IMR-90 (cell line): ENCODE results near the gene MB21D2. TPM values are rescaled to one million over a fixed set of nuclear protein-coding genes. Genes with fewer than 3 reads are reported as not detected.
A peak's percentile ranks its signal among the peaks of the same experiment; 100 is the strongest.

ENCODE experiments used
- ATAC-seq: fragments of 200-7000 bp; cut with Tn5 transposase; 2 replicates; pipeline ENCODE4 v1.9.1; 2020; ENCODE audit warnings: low read depth, mild to moderate bottlenecking, moderate library complexity
- BruUV-seq: library from RNA; stranded (reverse); fragments of 400-500 nt; replicated peaks from 2 replicates; lab custom pipeline; 2021; lab: Mats Ljungman, UMichigan
- CTCF ChIA-PET: fragments of 300-600 bp; formaldehyde crosslinking; extraction: SDS; loops from one replicate; lab custom pipeline; 2021; ENCODE audit warnings: antibody characterized with exemption; lab: Yijun Ruan, JAX
- POLR2A ChIA-PET: fragments of 300-600 bp; sonication (Branson Sonifier 250); formaldehyde crosslinking; loops from one replicate; lab custom pipeline; 2022; ENCODE audit warnings: antibody characterized with exemption; ENCODE audit not compliant: unreplicated experiment; lab: Charles Lee
- DNase-seq: peaks from one replicate; pipeline ENCODE4 v3.0.0; 2013
- H2AFZ ChIP-seq: replicated peaks from 2 replicates; pipeline ENCODE3; 2013; ENCODE audit warnings: low read length, mild to moderate bottlenecking; ENCODE audit not compliant: poor library complexity
- H2AK5ac ChIP-seq: 2 replicates; pipeline ENCODE4 v1.6.1; 2013; ENCODE audit warnings: low read depth, low read length, inconsistent platforms
- H2AK9ac ChIP-seq: replicated peaks from 2 replicates; pipeline ENCODE3; 2013; ENCODE audit warnings: mild to moderate bottlenecking, low read depth, low read length, moderate library complexity; ENCODE audit not compliant: poor library complexity
- H2BK120ac ChIP-seq: 2 replicates; pipeline ENCODE4 v1.6.1; 2013; ENCODE audit warnings: low read depth, low read length, inconsistent platforms
- H2BK15ac ChIP-seq: 3 replicates; pipeline ENCODE4 v1.6.1; 2013; ENCODE audit warnings: low read depth, low read length, inconsistent platforms
- H2BK20ac ChIP-seq: 2 replicates; pipeline ENCODE4 v1.6.1; 2013; ENCODE audit warnings: low read depth, mild to moderate bottlenecking, inconsistent platforms, low read length, moderate library complexity
- H2BK5ac ChIP-seq: 2 replicates; pipeline ENCODE4 v1.6.1; 2013; ENCODE audit warnings: mild to moderate bottlenecking, low read depth, low read length, inconsistent platforms; ENCODE audit not compliant: poor library complexity, severe bottlenecking
- H3K14ac ChIP-seq: replicated peaks from 2 replicates; pipeline ENCODE4 v1.6.1; 2013; ENCODE audit warnings: low read depth, low read length, inconsistent platforms
- H3K18ac ChIP-seq: 2 replicates; pipeline ENCODE4 v1.6.1; 2013; ENCODE audit warnings: low read depth, low read length, control low read depth
- H3K23ac ChIP-seq: 2 replicates; pipeline ENCODE4 v1.6.1; 2013; ENCODE audit warnings: low read depth, low read length, inconsistent platforms
- H3K27ac ChIP-seq: 2 replicates; pipeline ENCODE4 v1.5.1; 2013; ENCODE audit warnings: mild to moderate bottlenecking, control low read depth, low read length; ENCODE audit not compliant: insufficient read depth
- H3K27me3 ChIP-seq: 2 replicates; pipeline ENCODE4 v1.6.1; 2013; ENCODE audit warnings: low read length; ENCODE audit not compliant: control insufficient read depth, insufficient read depth
- H3K36me3 ChIP-seq: 2 replicates; pipeline ENCODE4 v1.6.1; 2013; ENCODE audit warnings: low read length, mixed read lengths; ENCODE audit not compliant: control insufficient read depth, insufficient read depth
- H3K4ac ChIP-seq: 2 replicates; pipeline ENCODE4 v1.6.1; 2013; ENCODE audit warnings: low read depth, low read length, inconsistent platforms
- H3K4me1 ChIP-seq: 2 replicates; pipeline ENCODE4 v1.6.1; 2013; ENCODE audit warnings: low read length, mixed read lengths; ENCODE audit not compliant: control insufficient read depth, insufficient read depth
- H3K4me2 ChIP-seq: 2 replicates; pipeline ENCODE4 v1.6.1; 2013; ENCODE audit warnings: low read depth, mild to moderate bottlenecking, control low read depth, low read length, moderate library complexity
- H3K4me3 ChIP-seq: 2 replicates; pipeline ENCODE4 v1.5.1; 2013; ENCODE audit warnings: low read depth, mild to moderate bottlenecking, control low read depth, low read length, moderate library complexity; ENCODE audit not compliant: insufficient read depth
- H3K56ac ChIP-seq: 2 replicates; pipeline ENCODE4 v1.6.1; 2013; ENCODE audit warnings: low read length, inconsistent platforms; ENCODE audit not compliant: insufficient read depth; ENCODE audit errors: extremely low read depth
- H3K79me1 ChIP-seq, 2 experiments: 2 replicates each; pipeline ENCODE4 v1.6.1; 2013; ENCODE audit warnings: low read length in 2 of 2, inconsistent platforms in 1 of 2, low read depth in 1 of 2
- H3K9ac ChIP-seq: 2 replicates; pipeline ENCODE4 v1.6.1; 2013; ENCODE audit warnings: low read depth, low read length, control low read depth
- H3K9me1 ChIP-seq: 2 replicates; pipeline ENCODE4 v1.6.1; 2013; ENCODE audit warnings: low read length, inconsistent platforms; ENCODE audit not compliant: insufficient read depth
- H3K9me3 ChIP-seq: 2 replicates; pipeline ENCODE4 v1.6.1; 2013; ENCODE audit warnings: low read length; ENCODE audit not compliant: control insufficient read depth, insufficient read depth
- H4K20me1 ChIP-seq: 2 replicates; pipeline ENCODE4 v1.6.1; 2013; ENCODE audit warnings: low read length, inconsistent platforms; ENCODE audit not compliant: insufficient read depth
- H4K5ac ChIP-seq: 2 replicates; pipeline ENCODE4 v1.6.1; 2013; ENCODE audit warnings: mild to moderate bottlenecking, low read depth, low read length, control low read depth
- H4K8ac ChIP-seq, 2 experiments: 2 replicates each; pipeline ENCODE4 v1.6.1; 2013; ENCODE audit warnings: low read depth in 2 of 2, low read length in 2 of 2, control low read depth in 1 of 2, inconsistent platforms in 1 of 2
- H4K91ac ChIP-seq: 2 replicates; pipeline ENCODE4 v1.6.1; 2013; ENCODE audit warnings: low read depth, low read length, inconsistent platforms; ENCODE audit not compliant: insufficient read depth
- CEBPB ChIP-seq: IDR thresholded peaks from 2 replicates; pipeline ENCODE4 v1.6.1; 2012; ENCODE audit warnings: low read depth, low read length, improper control_type of control experiment
- CTCF ChIP-seq: conservative IDR thresholded peaks from 2 replicates; pipeline ENCODE4 v1.5.1; 2012; ENCODE audit warnings: mild to moderate bottlenecking, low read depth, low read length, improper control_type of control experiment
- FOS ChIP-seq: fragments of 150-350 bp; IDR thresholded peaks from 2 replicates; pipeline ENCODE4 v1.6.1; 2016; ENCODE audit warnings: low read depth, low read length
- MAFK ChIP-seq: IDR thresholded peaks from 2 replicates; pipeline ENCODE4 v1.6.1; 2012; ENCODE audit warnings: low read depth, low read length, improper control_type of control experiment
- WGBS, 2 experiments: methylation state at CpG; one replicate each; pipeline versions ENCODE4 v1.1.5 to v1.1.7; 2013; ENCODE audit warnings: missing lambda C conversion rate in 2 of 2; ENCODE audit not compliant: insufficient read length in 1 of 2; ENCODE audit errors: extremely low coverage in 2 of 2; 5-methylcytosine and 5-hydroxymethylcytosine counted together
- dilution Hi-C: fragments of 300-500 bp; cut with HindIII; formaldehyde crosslinking; loops from one replicate; pipeline ENCODE4 v1.14.3; 2018; ENCODE audit warnings: low sequenced_read_pairs; ENCODE audit not compliant: unreplicated experiment
- in situ Hi-C: fragments of 300-500 bp; cut with MboI; formaldehyde crosslinking; loops from 3 replicates; pipeline ENCODE4 v1.14.3; 2019; ENCODE audit warnings: low sequenced_read_pairs, inconsistent platforms, mixed read lengths
- intact Hi-C: fragments of 100-400 bp; cut with micrococcal nuclease; formaldehyde crosslinking; loops from 2 replicates; pipeline ENCODE4 v1.10.0; 2022
- polyA plus RNA-seq, 3 experiments: library from polyadenylated mRNA; depleted of rRNA; stranded (reverse); fragments of >200 nt; gene quantifications; 2 replicates each; pipeline ENCODE4 v1.2.3, GENCODE V29; 2012; ENCODE audit warnings: low replicate concordance in 1 of 3
- total RNA-seq: library from RNA; depleted of rRNA; stranded (reverse); fragments of >200 nt; gene quantifications from 2 replicates; pipeline ENCODE4 v1.2.3, GENCODE V29; 2012

Gene MB21D2
- total and polyA plus RNA-seq, 2 of the 4 experiments (the other 2 are of a cell fraction), result 13.6 to 44.8 TPM

- DNase-seq (peak; percentile 94), ATAC-seq (peak; percentile 92)
- Histone ChIP-seq H3K56ac (no peak overlapping the region), H2AK9ac (no peak overlapping the region), H3K27ac (peak overlapping the region; percentile 66), H2BK15ac (no peak overlapping the region; the same call in 2 of the 3 replicates), H3K18ac (no peak overlapping the region), H3K14ac (0 out of 2 replicates have a peak overlapping the region, but pooled peaks have one; percentile 31), H3K4me1 (peaks cover 2% of the 10 kb centered on the region; the same call in 1 of the 2 replicates), H3K9ac (no peak overlapping the region), H3K4me3 (peak overlapping the region; percentile 30; the same call in 1 of the 2 replicates), H3K23ac (no peak overlapping the region), H4K8ac (peak overlapping the region in 1 of 2 experiments; percentile 47; a peak in 2 of 4 replicates), H3K36me3 (no peaks in the 10 kb centered on the region), H4K20me1 (no peaks in the 10 kb centered on the region), H2AK5ac (no peak overlapping the region), H4K91ac (peak overlapping the region; percentile 8; the same call in 1 of the 2 replicates), H3K4ac (peak overlapping the region; percentile 44), H2BK120ac (peak overlapping the region; percentile 58), H2BK20ac (peak overlapping the region; percentile 19; the same call in 1 of the 2 replicates), H2BK5ac (peak overlapping the region; percentile 66), H3K4me2 (peak overlapping the region; percentile 91), H3K79me1 (no peaks in the 10 kb centered on the region), H3K9me1 (0 out of 2 replicates have a peak, but pooled peaks cover 2% of the 10 kb centered on the region), H3K9me3 (no peaks in the 10 kb centered on the region), H2AFZ (peak overlapping the region; percentile 85), H4K5ac (no peak overlapping the region), H3K27me3 (no peaks in the 10 kb centered on the region)
- ChIA-PET CTCF (interaction anchor here (1.1 kb wide), 2 partner anchors 8 to 40 kb away, joined by 3 to 4 read pairs; partner anchors contain the start of gene MB21D2), POLR2A (interaction anchor here (0.5 to 0.6 kb wide), 2 partner anchors 10 to 11 kb away, joined by 3 to 8 read pairs; no protein-coding TSS in a partner anchor)
- TF ChIP-seq CTCF, result no peak
- TF ChIP-seq MAFK, result no peak
- TF ChIP-seq CEBPB, result peak; percentile 99
- peak; percentile 87 for TF ChIP-seq FOS
- in situ Hi-C loops (no loop called here), dilution Hi-C loops (no loop called here), intact Hi-C loops (no loop called here)
- no TSS peak for BruUV-seq
- WGBS, 2 experiments, result no CpG with 5 or more reads among the region's 6 CpGs
These were observed 39.9 kb upstream of the MB21D2 start for GRCh38 chr3:192957441-192958021.
